ENCODE measurements around the gene DHRS3. TPM values are rescaled to one million over a fixed set of nuclear protein-coding genes. Genes with fewer than 3 reads are reported as not detected.

Gene DHRS3
- total RNA-seq, 1 experiment from 2014 or later: 0.19 TPM

GRCh38 chr1:12634156-12634555 is 16.1 kb upstream of the DHRS3 start:
- H3K4me3 ChIP-seq (ENCODE audit: low read length): no peak overlapping the region
- H4K20me1 ChIP-seq (ENCODE audit: insufficient read depth, low read depth, low read length): no peaks in the 10 kb centered on the region
- no peaks in the 10 kb centered on the region for H3K4me1 ChIP-seq (ENCODE audit: low read length)
- no peaks in the 10 kb centered on the region for H3K9me2 ChIP-seq (replicated peaks; ENCODE audit: insufficient read depth, low read length)
- H3K4me2 ChIP-seq (ENCODE audit: low read depth, low read length, poor library complexity, severe bottlenecking): no peak overlapping the region
- H3K27ac ChIP-seq (ENCODE audit: low read length): no peak overlapping the region
- no peaks in the 10 kb centered on the region for H3K36me3 ChIP-seq (ENCODE audit: insufficient read depth, low read length)
- no peaks in the 10 kb centered on the region for H3K9me3 ChIP-seq (ENCODE audit: low read length)
- DNase-seq: no peak
- H3K9ac ChIP-seq (ENCODE audit: low read length): no peak overlapping the region
- no peak overlapping the region for H2AFZ ChIP-seq (ENCODE audit: low read length)
- H3K79me2 ChIP-seq (ENCODE audit: low read length): no peaks in the 10 kb centered on the region
- no peaks in the 10 kb centered on the region for H3K27me3 ChIP-seq (ENCODE audit: low read length)

GRCh38 chr1:12631571-12631970 is 13.6 kb upstream of the DHRS3 start:
- Histone ChIP-seq H3K9ac (ENCODE audit: low read length) (no peak overlapping the region), H3K27ac (ENCODE audit: low read length) (no peak overlapping the region), H3K36me3 (ENCODE audit: insufficient read depth, low read length) (no peaks in the 10 kb centered on the region), H3K4me2 (ENCODE audit: low read depth, low read length, poor library complexity, severe bottlenecking) (no peak overlapping the region), H3K4me1 (ENCODE audit: low read length) (no peaks in the 10 kb centered on the region), H3K4me3 (ENCODE audit: low read length) (no peak overlapping the region), H3K9me3 (ENCODE audit: low read length) (no peaks in the 10 kb centered on the region), H2AFZ (ENCODE audit: low read length) (no peak overlapping the region), H4K20me1 (ENCODE audit: insufficient read depth, low read depth, low read length) (no peaks in the 10 kb centered on the region), H3K9me2 (replicated peaks; ENCODE audit: insufficient read depth, low read length) (no peaks in the 10 kb centered on the region), H3K27me3 (ENCODE audit: low read length) (no peaks in the 10 kb centered on the region), H3K79me2 (ENCODE audit: low read length) (no peaks in the 10 kb centered on the region)
- DNase-seq: no peak

- H3K9me3 ChIP-seq (ENCODE audit: low read length): no peaks in the 10 kb centered on the region
- no peak overlapping the region for H3K4me3 ChIP-seq (ENCODE audit: low read length)
- no peak overlapping the region for H3K4me2 ChIP-seq (ENCODE audit: low read depth, low read length, poor library complexity, severe bottlenecking)
- no peaks in the 10 kb centered on the region for H3K27me3 ChIP-seq (ENCODE audit: low read length)
- no peaks in the 10 kb centered on the region for H4K20me1 ChIP-seq (ENCODE audit: insufficient read depth, low read depth, low read length)
- H3K9me2 ChIP-seq (replicated peaks; ENCODE audit: insufficient read depth, low read length): no peaks in the 10 kb centered on the region
- no peak overlapping the region for H2AFZ ChIP-seq (ENCODE audit: low read length)
- H3K9ac ChIP-seq (ENCODE audit: low read length): no peak overlapping the region
- no peaks in the 10 kb centered on the region for H3K36me3 ChIP-seq (ENCODE audit: insufficient read depth, low read length)
- no peak for DNase-seq
- no peak overlapping the region for H3K27ac ChIP-seq (ENCODE audit: low read length)
- H3K4me1 ChIP-seq (ENCODE audit: low read length): no peaks in the 10 kb centered on the region
- H3K79me2 ChIP-seq (ENCODE audit: low read length): no peaks in the 10 kb centered on the region
Measured at GRCh38 chr1:12630946-12631530, 13.0 kb upstream of the DHRS3 start.

- no peak overlapping the region for H3K27ac ChIP-seq (ENCODE audit: low read length)
- H3K9me2 ChIP-seq (replicated peaks; ENCODE audit: insufficient read depth, low read length): no peaks in the 10 kb centered on the region
- H2AFZ ChIP-seq (ENCODE audit: low read length): no peak overlapping the region
- H3K9ac ChIP-seq (ENCODE audit: low read length): no peak overlapping the region
- no peaks in the 10 kb centered on the region for H3K79me2 ChIP-seq (ENCODE audit: low read length)
- H3K27me3 ChIP-seq (ENCODE audit: low read length): no peaks in the 10 kb centered on the region
- H3K36me3 ChIP-seq (ENCODE audit: insufficient read depth, low read length): no peaks in the 10 kb centered on the region
- H3K4me1 ChIP-seq (ENCODE audit: low read length): no peaks in the 10 kb centered on the region
- no peak for DNase-seq
- H4K20me1 ChIP-seq (ENCODE audit: insufficient read depth, low read depth, low read length): no peaks in the 10 kb centered on the region
- H3K9me3 ChIP-seq (ENCODE audit: low read length): no peaks in the 10 kb centered on the region
- H3K4me2 ChIP-seq (ENCODE audit: low read depth, low read length, poor library complexity, severe bottlenecking): no peak overlapping the region
- H3K4me3 ChIP-seq (ENCODE audit: low read length): no peak overlapping the region
Measured at GRCh38 chr1:12629985-12630760, 12.2 kb upstream of the DHRS3 start.

GRCh38 chr1:12629511-12629956 is 11.5 kb upstream of the DHRS3 start:
- no peaks in the 10 kb centered on the region for H3K79me2 ChIP-seq (ENCODE audit: low read length)
- no peak overlapping the region for H2AFZ ChIP-seq (ENCODE audit: low read length)
- no peaks in the 10 kb centered on the region for H3K27me3 ChIP-seq (ENCODE audit: low read length)
- no peaks in the 10 kb centered on the region for H3K9me3 ChIP-seq (ENCODE audit: low read length)
- H3K9ac ChIP-seq (ENCODE audit: low read length): no peak overlapping the region
- no peaks in the 10 kb centered on the region for H4K20me1 ChIP-seq (ENCODE audit: insufficient read depth, low read depth, low read length)
- H3K4me1 ChIP-seq (ENCODE audit: low read length): no peaks in the 10 kb centered on the region
- no peak overlapping the region for H3K4me2 ChIP-seq (ENCODE audit: low read depth, low read length, poor library complexity, severe bottlenecking)
- no peak overlapping the region for H3K4me3 ChIP-seq (ENCODE audit: low read length)
- no peak for DNase-seq
- no peak overlapping the region for H3K27ac ChIP-seq (ENCODE audit: low read length)
- H3K36me3 ChIP-seq (ENCODE audit: insufficient read depth, low read length): no peaks in the 10 kb centered on the region
- H3K9me2 ChIP-seq (replicated peaks; ENCODE audit: insufficient read depth, low read length): no peaks in the 10 kb centered on the region

GRCh38 chr1:12627296-12627695 is 9.3 kb upstream of the DHRS3 start:
- Histone ChIP-seq H4K20me1 (ENCODE audit: insufficient read depth, low read depth, low read length) (no peaks in the 10 kb centered on the region), H3K9me3 (ENCODE audit: low read length) (no peaks in the 10 kb centered on the region), H3K4me3 (ENCODE audit: low read length) (no peak overlapping the region), H3K4me2 (ENCODE audit: low read depth, low read length, poor library complexity, severe bottlenecking) (no peak overlapping the region), H3K9ac (ENCODE audit: low read length) (no peak overlapping the region), H3K9me2 (replicated peaks; ENCODE audit: insufficient read depth, low read length) (no peaks in the 10 kb centered on the region), H3K79me2 (ENCODE audit: low read length) (no peaks in the 10 kb centered on the region), H2AFZ (ENCODE audit: low read length) (no peak overlapping the region), H3K27me3 (ENCODE audit: low read length) (no peaks in the 10 kb centered on the region), H3K27ac (ENCODE audit: low read length) (no peak overlapping the region), H3K4me1 (ENCODE audit: low read length) (no peaks in the 10 kb centered on the region), H3K36me3 (ENCODE audit: insufficient read depth, low read length) (no peaks in the 10 kb centered on the region)
- DNase-seq: no peak

GRCh38 chr1:12626888-12627287 is 8.9 kb upstream of the DHRS3 start:
- Histone ChIP-seq H3K27ac (ENCODE audit: low read length) (no peak overlapping the region), H3K79me2 (ENCODE audit: low read length) (no peaks in the 10 kb centered on the region), H3K36me3 (ENCODE audit: insufficient read depth, low read length) (no peaks in the 10 kb centered on the region), H4K20me1 (ENCODE audit: insufficient read depth, low read depth, low read length) (no peaks in the 10 kb centered on the region), H3K9ac (ENCODE audit: low read length) (no peak overlapping the region), H3K4me2 (ENCODE audit: low read depth, low read length, poor library complexity, severe bottlenecking) (no peak overlapping the region), H3K27me3 (ENCODE audit: low read length) (no peaks in the 10 kb centered on the region), H3K9me2 (replicated peaks; ENCODE audit: insufficient read depth, low read length) (no peaks in the 10 kb centered on the region), H3K9me3 (ENCODE audit: low read length) (no peaks in the 10 kb centered on the region), H3K4me3 (ENCODE audit: low read length) (no peak overlapping the region), H3K4me1 (ENCODE audit: low read length) (no peaks in the 10 kb centered on the region), H2AFZ (ENCODE audit: low read length) (no peak overlapping the region)
- DNase-seq: no peak

- no peak overlapping the region for H3K4me2 ChIP-seq (ENCODE audit: low read depth, low read length, poor library complexity, severe bottlenecking)
- H2AFZ ChIP-seq (ENCODE audit: low read length): no peak overlapping the region
- no peak for DNase-seq
- no peaks in the 10 kb centered on the region for H4K20me1 ChIP-seq (ENCODE audit: insufficient read depth, low read depth, low read length)
- H3K4me3 ChIP-seq (ENCODE audit: low read length): no peak overlapping the region
- H3K4me1 ChIP-seq (ENCODE audit: low read length): no peaks in the 10 kb centered on the region
- no peaks in the 10 kb centered on the region for H3K36me3 ChIP-seq (ENCODE audit: insufficient read depth, low read length)
- no peak overlapping the region for H3K9ac ChIP-seq (ENCODE audit: low read length)
- H3K27ac ChIP-seq (ENCODE audit: low read length): no peak overlapping the region
- H3K79me2 ChIP-seq (ENCODE audit: low read length): no peaks in the 10 kb centered on the region
- H3K27me3 ChIP-seq (ENCODE audit: low read length): no peaks in the 10 kb centered on the region
- no peaks in the 10 kb centered on the region for H3K9me3 ChIP-seq (ENCODE audit: low read length)
- H3K9me2 ChIP-seq (replicated peaks; ENCODE audit: insufficient read depth, low read length): no peaks in the 10 kb centered on the region
Measured at GRCh38 chr1:12625276-12625675, 7.3 kb upstream of the DHRS3 start.
